Hepatocyte (in vitro differentiated cells): ENCODE data around the gene DNAH6. TPM values are rescaled to one million over a fixed set of nuclear protein-coding genes. Genes with fewer than 3 reads are reported as not detected.

Experiments
- DNase-seq: peaks from one replicate; pipeline ENCODE4 v3.0.0-alpha.2; 2016; ENCODE audit warnings: low spot score
- H2AFZ ChIP-seq: fragments of 200-600 bp; sonication (generic); 2 replicates; pipeline ENCODE4 v1.6.0; 2016; ENCODE audit warnings: antibody characterized with exemption, mild to moderate bottlenecking
- H3K27ac ChIP-seq: fragments of 200-600 bp; sonication (generic); 2 replicates; pipeline ENCODE4 v1.5.1; 2016; ENCODE audit warnings: mild to moderate bottlenecking
- H3K27me3 ChIP-seq: fragments of 200-600 bp; sonication (generic); 2 replicates; pipeline ENCODE4 v1.6.1; 2016
- H3K36me3 ChIP-seq: fragments of 200-600 bp; sonication (generic); replicated peaks from 2 replicates; pipeline ENCODE4 v1.5.1; 2016; ENCODE audit warnings: low read depth; ENCODE audit not compliant: insufficient read depth
- H3K4me1 ChIP-seq: fragments of 200-600 bp; sonication (generic); 2 replicates; pipeline ENCODE4 v1.5.1; 2016; ENCODE audit warnings: mild to moderate bottlenecking, moderate library complexity; ENCODE audit not compliant: insufficient read depth
- H3K4me2 ChIP-seq: fragments of 200-600 bp; sonication (generic); 2 replicates; pipeline ENCODE4 v1.6.0; 2016
- H3K4me3 ChIP-seq: fragments of 200-600 bp; sonication (generic); 2 replicates; pipeline ENCODE4 v1.5.1; 2016; ENCODE audit warnings: mild to moderate bottlenecking
- H3K79me2 ChIP-seq: fragments of 200-600 bp; sonication (generic); 2 replicates; pipeline ENCODE4 v1.6.0; 2017; ENCODE audit warnings: mild to moderate bottlenecking
- H3K9me2 ChIP-seq: fragments of 200-600 bp; sonication (generic); replicated peaks from 2 replicates; pipeline ENCODE4 v1.6.0; 2017; ENCODE audit warnings: mild to moderate bottlenecking; ENCODE audit not compliant: insufficient read depth
- H3K9me3 ChIP-seq: fragments of 200-600 bp; sonication (generic); 2 replicates; pipeline ENCODE4 v1.5.1; 2016; ENCODE audit warnings: low read depth, mild to moderate bottlenecking
- H4K20me1 ChIP-seq: fragments of 200-600 bp; sonication (generic); 2 replicates; pipeline ENCODE4 v1.6.0; 2016; ENCODE audit warnings: mild to moderate bottlenecking; ENCODE audit not compliant: insufficient read depth, poor library complexity, severe bottlenecking
- EZH2 ChIP-seq: fragments of 200-600 bp; sonication (generic); IDR thresholded peaks from 2 replicates; pipeline ENCODE4 v1.6.1; 2016; ENCODE audit warnings: antibody characterized with exemption, mild to moderate bottlenecking, borderline replicate concordance
- EZH2phosphoT487 ChIP-seq: fragments of 200-600 bp; sonication (generic); IDR thresholded peaks from one replicate; pipeline ENCODE4 v1.6.1; 2018; ENCODE audit warnings: antibody characterized with exemption, mild to moderate bottlenecking, low read depth, moderate library complexity; ENCODE audit not compliant: unreplicated experiment, severe bottlenecking
- WGBS: methylation state at CpG from one replicate; pipeline ENCODE4 v1.1.6; 2016; ENCODE audit warnings: low lambda C conversion rate; ENCODE audit errors: missing lambda C conversion rate; 5-methylcytosine and 5-hydroxymethylcytosine counted together
- polyA plus RNA-seq: library from polyadenylated mRNA; unstranded; fragments of >200 nt; fragmentation: Nextera tagmentation; extraction: Ambion mirVana; gene quantifications from 2 replicates; pipeline ENCODE4 v1.2.1, GENCODE V29; 2016
- total RNA-seq: library from RNA; depleted of rRNA; stranded (reverse); fragments of >200 nt; gene quantifications from 2 replicates; pipeline ENCODE4 v1.2.3, GENCODE V29; 2014
- TF ChIP-seq, protein P1 (sequence below): fragments of 200-600 bp; sonication (generic); IDR thresholded peaks from 2 replicates; pipeline ENCODE4 v1.5.1; 2016; ENCODE audit warnings: antibody characterized with exemption, mild to moderate bottlenecking; ENCODE audit not compliant: poor library complexity

Gene DNAH6
- total and polyA plus RNA-seq, 2 experiments from 2014 or later = 1.0 to 1.2 TPM

DNA sequence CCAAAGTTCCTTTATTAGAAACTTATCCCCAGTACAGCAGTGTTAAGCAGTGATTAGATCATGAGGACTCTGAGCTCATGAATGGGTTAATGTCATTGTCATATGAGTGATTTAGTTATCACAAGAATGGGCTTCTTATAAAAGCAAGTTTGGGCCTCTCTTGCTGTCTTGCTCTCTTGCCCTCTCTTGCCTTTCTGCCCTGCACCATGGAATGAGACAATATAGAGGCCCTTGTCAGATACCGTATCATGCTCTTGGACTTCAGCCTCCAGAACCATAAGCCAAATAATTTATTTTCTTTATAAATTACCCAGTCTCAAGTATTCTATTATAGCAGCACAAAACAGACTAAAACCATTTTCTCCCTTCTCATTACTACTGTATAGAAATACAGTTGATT is 238.8 kb downstream of the DNAH6 start:
- no peak overlapping the region for H3K4me2 ChIP-seq
- H2AFZ ChIP-seq = no peak overlapping the region
- no peaks in the 10 kb centered on the region for H3K27me3 ChIP-seq
- no peak overlapping the region for H3K4me3 ChIP-seq
- 95% methylated on average over 1 of the region's 1 CpG for WGBS
- no peaks in the 10 kb centered on the region for H3K9me3 ChIP-seq
- no peak for DNase-seq
- TF ChIP-seq EZH2phosphoT487 (no peak), EZH2 (no peak)
- TF ChIP-seq, protein P1, sequence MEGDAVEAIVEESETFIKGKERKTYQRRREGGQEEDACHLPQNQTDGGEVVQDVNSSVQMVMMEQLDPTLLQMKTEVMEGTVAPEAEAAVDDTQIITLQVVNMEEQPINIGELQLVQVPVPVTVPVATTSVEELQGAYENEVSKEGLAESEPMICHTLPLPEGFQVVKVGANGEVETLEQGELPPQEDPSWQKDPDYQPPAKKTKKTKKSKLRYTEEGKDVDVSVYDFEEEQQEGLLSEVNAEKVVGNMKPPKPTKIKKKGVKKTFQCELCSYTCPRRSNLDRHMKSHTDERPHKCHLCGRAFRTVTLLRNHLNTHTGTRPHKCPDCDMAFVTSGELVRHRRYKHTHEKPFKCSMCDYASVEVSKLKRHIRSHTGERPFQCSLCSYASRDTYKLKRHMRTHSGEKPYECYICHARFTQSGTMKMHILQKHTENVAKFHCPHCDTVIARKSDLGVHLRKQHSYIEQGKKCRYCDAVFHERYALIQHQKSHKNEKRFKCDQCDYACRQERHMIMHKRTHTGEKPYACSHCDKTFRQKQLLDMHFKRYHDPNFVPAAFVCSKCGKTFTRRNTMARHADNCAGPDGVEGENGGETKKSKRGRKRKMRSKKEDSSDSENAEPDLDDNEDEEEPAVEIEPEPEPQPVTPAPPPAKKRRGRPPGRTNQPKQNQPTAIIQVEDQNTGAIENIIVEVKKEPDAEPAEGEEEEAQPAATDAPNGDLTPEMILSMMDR = no peak
- H3K36me3 ChIP-seq = no peaks in the 10 kb centered on the region
- H3K4me1 ChIP-seq = no peaks in the 10 kb centered on the region
- H3K79me2 ChIP-seq = no peaks in the 10 kb centered on the region
- no peak overlapping the region for H3K27ac ChIP-seq
- H4K20me1 ChIP-seq = no peaks in the 10 kb centered on the region
- H3K9me2 ChIP-seq = no peaks in the 10 kb centered on the region

DNA sequence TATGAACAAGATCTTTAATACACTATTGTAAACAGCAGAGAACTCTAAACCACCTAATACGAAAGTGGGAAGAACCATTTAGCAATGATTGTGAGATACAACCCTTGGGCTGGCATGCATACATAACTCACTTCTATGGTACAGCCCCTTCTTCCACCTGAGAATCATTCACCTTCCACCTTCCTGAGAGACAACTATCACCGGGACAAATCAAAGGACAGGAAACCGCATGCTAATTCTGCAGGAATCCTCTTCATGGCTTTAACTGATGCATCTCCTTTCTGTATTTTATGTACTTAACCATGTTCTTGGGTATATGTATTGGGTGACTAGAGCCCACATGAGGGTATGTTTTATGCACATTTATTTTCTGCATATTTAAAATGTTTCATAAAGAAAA is 241.3 kb downstream of the DNAH6 start:
- TF ChIP-seq, protein P1 = no peak
- no peak for TF ChIP-seq EZH2phosphoT487
- TF ChIP-seq EZH2 = no peak
- Histone ChIP-seq H3K4me3 (no peak overlapping the region), H4K20me1 (no peaks in the 10 kb centered on the region), H3K36me3 (no peaks in the 10 kb centered on the region), H3K79me2 (no peaks in the 10 kb centered on the region), H3K9me2 (no peaks in the 10 kb centered on the region), H3K4me1 (no peaks in the 10 kb centered on the region), H3K9me3 (no peaks in the 10 kb centered on the region), H3K27ac (no peak overlapping the region), H2AFZ (no peak overlapping the region), H3K27me3 (no peaks in the 10 kb centered on the region), H3K4me2 (no peak overlapping the region)
- DNase-seq = no peak
- WGBS = 78% methylated on average over 3 of the region's 3 CpGs

DNA sequence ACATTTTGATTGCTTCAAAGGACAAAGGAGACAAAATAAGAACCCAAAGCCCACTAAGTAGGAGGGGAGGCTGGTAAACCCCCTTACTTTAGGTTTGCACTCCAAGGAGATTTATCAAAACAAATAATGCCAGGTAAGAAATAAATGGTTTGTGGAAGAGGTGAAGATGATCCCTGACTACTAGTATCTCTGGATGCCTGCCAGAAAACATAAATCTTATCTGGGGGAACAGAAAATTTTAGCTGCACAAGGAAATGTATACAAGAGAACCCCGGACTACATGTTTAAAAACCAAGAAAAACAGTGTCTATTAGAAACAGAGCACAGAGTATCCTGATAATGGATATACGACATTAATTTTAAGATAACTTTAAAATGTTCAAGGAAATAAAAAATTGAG is 250.5 kb downstream of the DNAH6 start:
- Histone ChIP-seq H3K4me1 (no peaks in the 10 kb centered on the region), H3K9me2 (no peaks in the 10 kb centered on the region), H3K79me2 (no peaks in the 10 kb centered on the region), H3K27ac (no peak overlapping the region), H3K4me3 (no peak overlapping the region), H3K9me3 (no peaks in the 10 kb centered on the region), H2AFZ (no peak overlapping the region), H4K20me1 (no peaks in the 10 kb centered on the region), H3K27me3 (no peaks in the 10 kb centered on the region), H3K36me3 (no peaks in the 10 kb centered on the region), H3K4me2 (no peak overlapping the region)
- 73% methylated on average over 2 of the region's 2 CpGs for WGBS
- no peak for DNase-seq
- no peak for TF ChIP-seq EZH2
- no peak for TF ChIP-seq EZH2phosphoT487
- TF ChIP-seq, protein P1 = no peak

DNA sequence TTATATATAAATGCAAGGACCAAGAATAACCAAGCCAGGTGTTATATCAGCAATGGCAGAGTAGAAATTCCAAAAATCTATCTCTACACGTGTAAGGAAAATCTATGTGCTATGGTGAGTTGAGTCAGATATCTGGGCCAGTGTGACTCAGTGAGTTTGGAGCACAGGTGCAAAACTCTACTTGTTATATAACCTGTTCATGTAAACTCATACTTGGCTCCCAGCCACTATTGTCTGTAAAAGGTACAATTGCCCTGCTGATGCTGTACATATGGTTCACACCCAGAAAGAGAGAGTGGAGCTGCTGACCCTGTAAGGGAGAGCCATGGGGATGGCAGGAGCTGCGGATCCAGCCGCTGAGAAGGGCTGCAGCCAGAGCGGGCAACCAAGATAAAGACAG is 252.5 kb downstream of the DNAH6 start:
- H3K4me3 ChIP-seq = no peak overlapping the region
- no peak overlapping the region for H3K27ac ChIP-seq
- H3K4me2 ChIP-seq = no peak overlapping the region
- TF ChIP-seq, protein P1 = no peak
- no peak for TF ChIP-seq EZH2
- no peak for TF ChIP-seq EZH2phosphoT487
- no peaks in the 10 kb centered on the region for H3K4me1 ChIP-seq
- H3K36me3 ChIP-seq = no peaks in the 10 kb centered on the region
- DNase-seq = no peak
- H3K9me2 ChIP-seq = no peaks in the 10 kb centered on the region
- no peak overlapping the region for H2AFZ ChIP-seq
- no peaks in the 10 kb centered on the region for H4K20me1 ChIP-seq
- H3K27me3 ChIP-seq = no peaks in the 10 kb centered on the region
- 85% methylated on average over 4 of the region's 4 CpGs for WGBS
- H3K79me2 ChIP-seq = no peaks in the 10 kb centered on the region
- H3K9me3 ChIP-seq = no peaks in the 10 kb centered on the region
